ENCODE measurements around the gene DUSP19.

DUSP19 gene

DNA sequence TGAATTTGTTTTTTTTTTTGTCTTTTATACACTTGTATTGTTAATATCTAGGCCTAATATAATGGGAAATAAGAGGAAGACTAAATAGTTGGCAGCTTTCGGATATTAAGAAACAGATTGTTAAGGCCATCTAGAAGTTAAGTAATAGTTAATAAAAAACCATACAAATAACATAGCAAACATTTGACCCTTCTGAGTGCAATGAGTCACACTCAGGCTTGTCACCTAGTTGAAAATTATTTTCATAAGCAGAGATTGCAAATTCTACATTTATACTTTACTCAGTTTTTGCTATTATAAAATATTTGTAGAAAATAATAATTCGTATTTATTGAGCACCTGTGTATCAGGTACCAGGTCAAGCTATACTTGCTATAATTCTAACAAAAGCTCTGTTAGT lies 48.1 kb downstream of the DUSP19 start:
- no peak for DNase-seq

DNA sequence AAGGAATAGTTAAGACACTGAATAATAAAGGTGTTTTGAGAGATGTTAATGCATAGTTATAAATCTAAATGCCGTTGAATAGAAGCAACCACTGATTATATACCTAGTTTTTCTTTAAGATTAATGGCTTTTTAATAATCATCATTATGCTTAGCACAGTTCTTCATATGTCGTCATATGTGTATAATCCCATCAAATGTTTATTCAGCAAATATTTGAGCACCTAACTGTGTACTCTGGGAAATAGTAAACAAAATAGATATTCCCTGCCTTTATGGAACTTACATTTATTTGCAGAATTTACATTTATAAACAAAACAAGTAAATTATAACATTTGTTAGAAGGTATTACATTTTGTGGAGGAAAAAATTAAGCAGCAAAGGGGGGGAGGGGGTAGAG lies 55.5 kb downstream of the DUSP19 start:
- no peak for DNase-seq

DNA sequence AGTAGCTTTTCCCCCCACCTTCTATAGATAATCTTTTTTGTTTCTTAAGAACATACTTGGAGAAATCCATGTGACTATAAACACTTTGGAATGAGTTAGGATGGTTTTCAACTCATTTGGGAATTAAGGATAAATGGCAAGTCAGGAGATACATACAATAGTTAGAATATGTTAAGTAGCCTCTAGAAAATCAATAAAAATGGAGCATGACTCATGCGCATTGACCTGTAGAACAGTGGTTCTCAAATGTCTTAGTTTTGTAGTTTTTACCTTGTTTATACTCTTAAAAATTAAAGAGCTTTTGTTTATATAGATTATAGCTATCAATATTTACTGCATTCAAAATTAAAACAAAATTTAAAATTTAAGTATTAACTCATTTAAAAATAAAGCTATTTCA lies 70.4 kb downstream of the DUSP19 start:
- no peak for DNase-seq

DNA sequence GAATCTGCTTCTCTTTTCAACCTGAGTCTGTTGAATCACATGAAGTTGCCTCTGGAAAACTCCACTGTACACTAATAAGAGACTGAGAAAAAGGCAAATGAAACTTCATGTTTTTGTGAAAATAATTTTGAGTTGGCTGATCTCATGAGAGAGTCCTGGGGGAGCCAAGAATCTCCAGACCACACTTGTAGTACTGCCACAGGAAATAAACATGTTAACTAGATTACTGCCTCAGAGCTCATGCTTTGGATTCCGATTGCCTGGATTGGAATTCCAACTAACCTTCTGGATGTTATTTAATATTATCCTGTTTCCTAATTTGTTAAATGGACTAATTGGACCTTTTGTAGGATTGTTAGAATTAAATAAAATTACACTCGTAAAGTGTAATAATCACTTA lies 70.9 kb downstream of the DUSP19 start:
- DNase-seq = no peak
